Astrocyte (in vitro differentiated cells and primary cell): ENCODE results near the gene CMSS1. TPM values are rescaled to one million over a fixed set of nuclear protein-coding genes. Genes with fewer than 3 reads are reported as not detected.
A peak's percentile ranks its signal among the peaks of the same experiment; 100 is the strongest.

Experiments used
- DNase-seq: peaks from one replicate; pipeline ENCODE4 v3.0.0-alpha.2; 2010; ENCODE audit warnings: low read depth
- FAIRE-seq: peaks from 2 replicates; lab custom pipeline; 2011; peaks lifted over from hg19 to GRCh38; lab: Jason Lieb, UNC
- H2AFZ ChIP-seq: 2 replicates; pipeline ENCODE4 v1.6.0; 2012; ENCODE audit warnings: low read depth, low read length, inconsistent platforms
- H3K27ac ChIP-seq: 2 replicates; pipeline ENCODE4 v1.5.1; 2011; ENCODE audit warnings: low read depth, low read length, inconsistent platforms
- H3K27me3 ChIP-seq: 2 replicates; pipeline ENCODE4 v1.6.0; 2011; ENCODE audit warnings: low read length, inconsistent platforms; ENCODE audit not compliant: insufficient read depth
- H3K36me3 ChIP-seq: 2 replicates; pipeline ENCODE4 v1.5.1; 2011; ENCODE audit warnings: low read length, inconsistent platforms; ENCODE audit not compliant: insufficient read depth
- H3K4me1 ChIP-seq: 2 replicates; pipeline ENCODE4 v1.5.1; 2011; ENCODE audit warnings: low read length, inconsistent platforms; ENCODE audit not compliant: insufficient read depth
- H3K4me2 ChIP-seq: 2 replicates; pipeline ENCODE4 v1.6.0; 2012; ENCODE audit warnings: low read length, inconsistent platforms
- H3K4me3 ChIP-seq: 2 replicates; pipeline ENCODE4 v1.5.1; 2011; ENCODE audit warnings: low read depth, mild to moderate bottlenecking, low read length, inconsistent platforms; ENCODE audit not compliant: insufficient read depth
- H3K79me2 ChIP-seq: 2 replicates; pipeline ENCODE4 v1.6.0; 2012; ENCODE audit warnings: mild to moderate bottlenecking, low read length, inconsistent platforms; ENCODE audit not compliant: insufficient read depth
- H3K9ac ChIP-seq: 2 replicates; pipeline ENCODE4 v1.6.0; 2012; ENCODE audit warnings: mild to moderate bottlenecking, low read length, inconsistent platforms
- H3K9me3 ChIP-seq: 2 replicates; pipeline ENCODE4 v1.5.1; 2012; ENCODE audit warnings: low read depth, mild to moderate bottlenecking, low read length, inconsistent platforms; ENCODE audit not compliant: insufficient read depth
- H4K20me1 ChIP-seq: 2 replicates; pipeline ENCODE4 v1.6.0; 2012; ENCODE audit warnings: low read length, inconsistent platforms; ENCODE audit not compliant: insufficient read depth
- H3K27ac Mint-ChIP-seq: one replicate; pipeline ENCODE4 v1.8.0; 2021; ENCODE audit warnings: mild to moderate bottlenecking, mixed read lengths; ENCODE audit not compliant: unreplicated experiment
- H3K27me3 Mint-ChIP-seq: one replicate; pipeline ENCODE4 v1.8.0; 2021; ENCODE audit warnings: low read depth, mixed read lengths; ENCODE audit not compliant: unreplicated experiment
- H3K36me3 Mint-ChIP-seq: one replicate; pipeline ENCODE4 v1.8.0; 2021; ENCODE audit warnings: low read depth, mixed read lengths; ENCODE audit not compliant: unreplicated experiment
- H3K4me1 Mint-ChIP-seq: one replicate; pipeline ENCODE4 v1.8.0; 2021; ENCODE audit warnings: low read depth, mixed read lengths; ENCODE audit not compliant: unreplicated experiment
- H3K4me3 Mint-ChIP-seq: one replicate; pipeline ENCODE4 v1.8.0; 2021; ENCODE audit warnings: mild to moderate bottlenecking, moderate library complexity, mixed read lengths; ENCODE audit not compliant: unreplicated experiment
- H3K9me3 Mint-ChIP-seq: one replicate; pipeline ENCODE4 v1.8.0; 2021; ENCODE audit warnings: mild to moderate bottlenecking, mixed read lengths; ENCODE audit not compliant: unreplicated experiment
- EZH2 ChIP-seq: IDR thresholded peaks from 2 replicates; pipeline ENCODE4 v1.6.1; 2012; ENCODE audit warnings: mild to moderate bottlenecking, low read length, inconsistent platforms; ENCODE audit not compliant: insufficient read depth
- total RNA-seq: library from RNA; stranded (reverse); gene quantifications from 2 replicates; pipeline ENCODE4 v1.2.1, GENCODE V29; 2021
- TF ChIP-seq, protein P1 (sequence below): IDR thresholded peaks from 2 replicates; pipeline ENCODE4 v1.5.1; 2011; ENCODE audit warnings: low read depth, mild to moderate bottlenecking, inconsistent platforms, low read length, moderate library complexity; ENCODE audit not compliant: insufficient read depth

The CMSS1 gene
- total RNA-seq, 1 donor from 2014 or later: 12.5 TPM

DNA sequence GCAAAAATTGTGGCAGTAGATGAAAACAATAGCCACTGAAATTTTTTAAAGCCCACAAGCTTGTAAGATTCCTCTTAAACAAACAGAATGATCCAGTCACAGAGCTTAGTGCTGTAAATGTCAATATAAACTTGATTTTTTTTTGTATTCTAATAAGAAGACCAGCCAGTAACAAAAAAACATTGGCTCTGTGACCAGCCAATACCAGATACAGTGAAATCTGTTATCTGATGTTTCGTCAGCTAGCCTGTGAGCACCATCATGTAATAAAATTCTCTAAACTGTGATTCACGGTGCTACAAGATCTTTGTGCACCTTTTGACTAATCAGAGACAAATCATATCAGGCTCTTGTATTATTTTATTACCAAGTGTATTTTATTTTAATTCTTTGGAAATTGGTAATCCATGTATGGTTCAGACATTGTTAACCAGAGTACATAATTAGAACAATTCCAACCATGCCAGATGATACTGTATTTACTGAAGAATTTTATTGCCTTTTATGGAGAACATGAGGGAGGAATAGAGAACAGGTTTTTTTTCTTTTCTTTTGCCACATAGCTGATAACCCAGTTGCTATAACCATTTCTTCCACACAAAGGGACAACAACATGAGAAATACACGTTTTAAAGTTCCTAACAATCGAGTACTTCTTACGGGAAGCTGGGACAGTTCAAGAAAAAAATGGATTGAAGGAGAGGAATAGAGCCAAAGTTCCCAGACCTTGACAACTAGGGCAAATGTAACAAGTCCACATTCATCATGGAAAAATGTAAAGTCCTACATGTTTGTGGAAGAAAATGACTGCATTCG is 224.7 kb downstream of the CMSS1 start:
- FAIRE-seq: peak; percentile 78
- H3K4me1 ChIP-seq: peaks cover 52% of the 10 kb centered on the region
- H3K27me3 ChIP-seq: no peaks in the 10 kb centered on the region
- Mint-ChIP-seq H3K9me3 (no peaks in the 10 kb centered on the region), H3K4me3 (peak overlapping the region; percentile 9), H3K4me1 (peaks cover 70% of the 10 kb centered on the region), H3K36me3 (no peaks in the 10 kb centered on the region), H3K27me3 (no peaks in the 10 kb centered on the region), H3K27ac (peak overlapping the region; percentile 96)
- no peaks in the 10 kb centered on the region for H3K79me2 ChIP-seq
- no peaks in the 10 kb centered on the region for H3K36me3 ChIP-seq
- H3K27ac ChIP-seq: peak overlapping the region; percentile 97
- no peaks in the 10 kb centered on the region for H4K20me1 ChIP-seq
- TF ChIP-seq, protein P1, sequence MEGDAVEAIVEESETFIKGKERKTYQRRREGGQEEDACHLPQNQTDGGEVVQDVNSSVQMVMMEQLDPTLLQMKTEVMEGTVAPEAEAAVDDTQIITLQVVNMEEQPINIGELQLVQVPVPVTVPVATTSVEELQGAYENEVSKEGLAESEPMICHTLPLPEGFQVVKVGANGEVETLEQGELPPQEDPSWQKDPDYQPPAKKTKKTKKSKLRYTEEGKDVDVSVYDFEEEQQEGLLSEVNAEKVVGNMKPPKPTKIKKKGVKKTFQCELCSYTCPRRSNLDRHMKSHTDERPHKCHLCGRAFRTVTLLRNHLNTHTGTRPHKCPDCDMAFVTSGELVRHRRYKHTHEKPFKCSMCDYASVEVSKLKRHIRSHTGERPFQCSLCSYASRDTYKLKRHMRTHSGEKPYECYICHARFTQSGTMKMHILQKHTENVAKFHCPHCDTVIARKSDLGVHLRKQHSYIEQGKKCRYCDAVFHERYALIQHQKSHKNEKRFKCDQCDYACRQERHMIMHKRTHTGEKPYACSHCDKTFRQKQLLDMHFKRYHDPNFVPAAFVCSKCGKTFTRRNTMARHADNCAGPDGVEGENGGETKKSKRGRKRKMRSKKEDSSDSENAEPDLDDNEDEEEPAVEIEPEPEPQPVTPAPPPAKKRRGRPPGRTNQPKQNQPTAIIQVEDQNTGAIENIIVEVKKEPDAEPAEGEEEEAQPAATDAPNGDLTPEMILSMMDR: no peak
- TF ChIP-seq EZH2: no peak
- no peak overlapping the region for H2AFZ ChIP-seq
- H3K9me3 ChIP-seq: no peaks in the 10 kb centered on the region
- H3K4me2 ChIP-seq: peak overlapping the region; percentile 62
- peak; percentile 97 for DNase-seq
- no peak overlapping the region for H3K4me3 ChIP-seq
- peak overlapping the region; percentile 82 for H3K9ac ChIP-seq

DNA sequence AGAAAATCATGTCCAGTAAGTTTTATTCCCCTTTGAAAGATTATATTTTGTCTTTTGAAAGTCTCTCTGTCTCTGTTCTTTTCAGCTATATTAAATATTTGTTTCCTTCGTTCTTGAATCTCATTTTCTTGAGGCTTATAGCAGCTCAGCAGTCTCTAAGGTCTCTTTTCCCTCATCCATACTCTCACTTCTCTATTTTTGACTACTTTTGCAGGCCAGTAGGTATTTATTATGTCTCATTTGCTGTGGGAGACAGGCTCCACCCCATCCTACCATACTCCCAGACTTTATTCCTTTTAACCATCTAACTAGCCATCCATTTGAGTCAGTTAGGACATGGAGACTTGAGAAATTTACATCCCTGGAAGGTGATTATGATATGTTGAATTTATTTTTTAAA is 225.6 kb downstream of the CMSS1 start:
- Histone ChIP-seq H3K9ac (peak overlapping the region; percentile 82), H3K4me2 (peak overlapping the region; percentile 62), H3K27me3 (no peaks in the 10 kb centered on the region), H2AFZ (no peak overlapping the region), H4K20me1 (no peaks in the 10 kb centered on the region), H3K4me1 (peaks cover 60% of the 10 kb centered on the region), H3K27ac (peak overlapping the region; percentile 97), H3K79me2 (no peaks in the 10 kb centered on the region), H3K36me3 (no peaks in the 10 kb centered on the region), H3K9me3 (no peaks in the 10 kb centered on the region), H3K4me3 (no peak overlapping the region)
- FAIRE-seq (no peak), DNase-seq (no peak)
- Mint-ChIP-seq H3K27ac (peak overlapping the region; percentile 96), H3K4me3 (peak overlapping the region; percentile 35), H3K9me3 (no peaks in the 10 kb centered on the region), H3K27me3 (no peaks in the 10 kb centered on the region), H3K36me3 (no peaks in the 10 kb centered on the region), H3K4me1 (peaks cover 79% of the 10 kb centered on the region)
- TF ChIP-seq EZH2: no peak
- TF ChIP-seq, protein P1: no peak

DNA sequence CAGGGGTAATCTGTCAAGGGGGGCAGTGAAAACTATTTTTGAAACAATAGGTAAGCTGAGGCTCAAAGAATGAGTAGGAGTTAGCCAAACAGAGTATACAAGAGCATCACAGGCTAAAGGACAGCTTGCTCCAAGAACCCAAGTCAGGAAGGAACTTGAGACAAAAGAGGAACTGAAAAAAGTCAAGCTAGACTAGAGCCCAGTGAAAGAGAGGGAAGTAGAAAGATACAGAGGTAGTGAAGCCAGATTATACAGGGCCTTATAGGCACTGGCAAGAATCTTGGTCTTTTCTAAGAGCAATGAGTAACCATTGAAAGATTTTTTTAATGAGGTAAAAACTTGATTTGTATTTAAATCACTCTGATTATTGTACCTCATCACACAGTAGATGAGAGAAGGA is 226.7 kb downstream of the CMSS1 start:
- no peaks in the 10 kb centered on the region for H3K36me3 Mint-ChIP-seq
- H3K4me1 ChIP-seq: peaks cover 62% of the 10 kb centered on the region
- H3K27me3 ChIP-seq: no peaks in the 10 kb centered on the region
- H3K9me3 ChIP-seq: no peaks in the 10 kb centered on the region
- H3K4me1 Mint-ChIP-seq: peaks cover 80% of the 10 kb centered on the region
- TF ChIP-seq, protein P1: no peak
- no peak for TF ChIP-seq EZH2
- no peak overlapping the region for H3K4me2 ChIP-seq
- H3K4me3 Mint-ChIP-seq: no peak overlapping the region
- H3K4me3 ChIP-seq: no peak overlapping the region
- H3K9me3 Mint-ChIP-seq: no peaks in the 10 kb centered on the region
- H3K27ac Mint-ChIP-seq: peak overlapping the region; percentile 93
- no peak for DNase-seq
- FAIRE-seq: no peak
- no peaks in the 10 kb centered on the region for H3K36me3 ChIP-seq
- H3K27me3 Mint-ChIP-seq: no peaks in the 10 kb centered on the region
- H3K9ac ChIP-seq: no peak overlapping the region
- H3K79me2 ChIP-seq: no peaks in the 10 kb centered on the region
- H4K20me1 ChIP-seq: no peaks in the 10 kb centered on the region
- no peak overlapping the region for H3K27ac ChIP-seq
- no peak overlapping the region for H2AFZ ChIP-seq
